Measurements from ENCODE around the gene SLC12A8.

The SLC12A8 gene

GRCh38 chr3:125220183-125220582 lies 7.6 kb upstream of the SLC12A8 start:
- Histone ChIP-seq H3K4me3 (no peak overlapping the region), H3K27ac (no peak overlapping the region)
- no peak for DNase-seq (ENCODE audit: low spot score)
- TF ChIP-seq CTCF (IDR thresholded peaks at IDR 0.05): no peak

GRCh38 chr3:125219261-125219701 lies 6.7 kb upstream of the SLC12A8 start:
- DNase-seq (ENCODE audit: low spot score): no peak
- TF ChIP-seq CTCF (IDR thresholded peaks at IDR 0.05): no peak
- H3K4me3 ChIP-seq: no peak overlapping the region
- no peak overlapping the region for H3K27ac ChIP-seq

- DNase-seq (ENCODE audit: low spot score): no peak
- no peak overlapping the region for H3K27ac ChIP-seq
- TF ChIP-seq CTCF (IDR thresholded peaks at IDR 0.05): no peak
- H3K4me3 ChIP-seq: no peak overlapping the region
Measured at GRCh38 chr3:125214738-125215137, 2.2 kb upstream of the SLC12A8 start.

GRCh38 chr3:125213946-125214542 lies 1.5 kb upstream of the SLC12A8 start:
- no peak overlapping the region for H3K27ac ChIP-seq
- TF ChIP-seq CTCF (IDR thresholded peaks at IDR 0.05): no peak
- DNase-seq (ENCODE audit: low spot score): no peak
- H3K4me3 ChIP-seq: no peak overlapping the region

- H3K4me3 ChIP-seq: no peak overlapping the region
- no peak for TF ChIP-seq CTCF (IDR thresholded peaks at IDR 0.05)
- H3K27ac ChIP-seq: no peak overlapping the region
Measured at GRCh38 chr3:125213364-125213755, 812 bp upstream of the SLC12A8 start.

GRCh38 chr3:125212091-125212508 lies 448 bp downstream of the SLC12A8 start:
- peak overlapping the region; percentile 67 for H3K4me3 ChIP-seq
- no peak for DNase-seq (ENCODE audit: low spot score)
- no peak overlapping the region for H3K27ac ChIP-seq
- no peak for TF ChIP-seq CTCF (IDR thresholded peaks at IDR 0.05)

More at GRCh38 chr3:125213364-125213755, 812 bp upstream of the SLC12A8 start:
- no peak for DNase-seq (ENCODE audit: low spot score)

GRCh38 chr3:125211523-125212090 lies 941 bp downstream of the SLC12A8 start:
- TF ChIP-seq CTCF (IDR thresholded peaks at IDR 0.05): no peak
- no peak for DNase-seq (ENCODE audit: low spot score)
- peak overlapping the region; percentile 67 for H3K4me3 ChIP-seq
- H3K27ac ChIP-seq: no peak overlapping the region

All from coronary artery (tissue), 2 donors.